Midbrain (tissue), 1 donor: ENCODE measurements around the gene DUSP22.

Experiments
- DNase-seq: peaks from one replicate; lab custom pipeline; 2025; lab: John Stamatoyannopoulos, UW

DUSP22 gene

DNA sequence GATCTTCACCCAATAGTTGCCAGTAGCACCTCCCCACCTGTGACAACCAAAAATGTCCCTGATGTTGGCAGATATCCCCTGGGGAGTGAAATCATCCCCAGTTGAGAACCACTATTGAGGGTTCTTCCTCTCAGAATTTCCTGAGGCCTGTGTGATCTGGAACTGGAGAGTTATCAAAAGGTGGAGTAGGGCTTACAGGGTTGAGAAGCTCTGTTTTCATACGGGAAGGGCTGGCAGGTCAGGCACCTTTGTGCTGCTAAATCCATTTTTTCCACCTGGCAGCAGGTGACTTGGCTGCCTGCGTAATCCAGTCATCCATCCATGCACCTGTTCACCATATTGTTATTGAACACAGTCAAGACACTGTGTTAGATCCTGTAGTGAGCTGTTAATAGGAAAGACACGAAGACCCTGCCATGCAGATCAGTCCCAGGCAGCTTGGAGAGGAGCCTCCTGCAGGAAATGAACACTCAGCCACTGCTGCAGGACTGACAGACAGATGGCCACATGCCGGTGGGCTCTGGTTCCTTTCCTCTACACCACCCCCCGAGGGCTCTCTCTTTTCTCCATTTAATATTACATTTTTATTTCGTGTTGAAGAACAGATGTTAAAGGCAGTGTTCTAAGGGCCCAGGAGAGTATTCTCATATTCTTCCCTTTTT, 5.4 kb downstream of the DUSP22 start:
- no peak for DNase-seq

GRCh38 chr6:298233-299103, 6.2 kb downstream of the DUSP22 start:
- no peak for DNase-seq

DNA sequence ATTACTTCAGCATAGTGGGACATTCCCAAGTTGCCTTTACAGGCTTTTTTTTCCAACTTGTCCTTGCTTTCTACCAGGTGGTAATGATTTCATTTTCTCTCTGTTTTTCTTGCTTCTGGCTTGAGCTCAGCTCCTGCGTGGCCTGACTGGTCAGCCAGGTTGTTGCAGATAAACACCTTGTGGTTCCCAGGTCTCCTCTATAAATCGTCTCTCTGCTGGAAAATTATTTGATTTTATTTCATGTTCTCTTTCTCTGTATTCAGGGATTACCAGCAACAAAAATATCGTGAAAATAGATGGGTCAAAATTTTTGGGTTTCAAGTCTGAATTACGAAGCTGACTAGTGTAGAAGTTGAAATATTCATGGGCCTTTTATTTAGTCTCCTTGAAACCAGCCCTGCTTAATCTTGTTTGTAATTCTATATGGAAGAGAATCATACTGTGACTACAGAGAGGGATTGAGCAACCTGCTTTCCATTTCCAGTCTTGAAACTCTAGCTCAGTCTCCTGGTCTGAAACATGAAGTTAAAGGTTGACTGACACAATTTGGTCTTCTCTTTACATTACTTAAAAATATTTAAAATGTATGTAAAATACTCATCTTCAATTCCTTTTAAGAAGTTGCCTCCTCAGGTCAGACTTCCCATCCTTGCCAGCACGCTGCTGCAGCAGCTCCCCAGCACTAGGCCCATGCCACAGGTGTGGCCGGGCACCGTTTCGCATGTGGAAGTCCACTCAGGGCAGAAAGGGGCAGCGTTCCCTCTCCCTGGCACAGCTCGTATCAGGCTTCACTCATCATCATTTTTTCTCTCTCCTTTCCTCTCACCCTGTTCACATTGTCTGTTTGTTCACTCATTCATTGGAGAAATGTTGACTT, 7.1 kb downstream of the DUSP22 start:
- no peak for DNase-seq

- no peak for DNase-seq
Measured at GRCh38 chr6:300026-300425, 7.7 kb downstream of the DUSP22 start.

DNA sequence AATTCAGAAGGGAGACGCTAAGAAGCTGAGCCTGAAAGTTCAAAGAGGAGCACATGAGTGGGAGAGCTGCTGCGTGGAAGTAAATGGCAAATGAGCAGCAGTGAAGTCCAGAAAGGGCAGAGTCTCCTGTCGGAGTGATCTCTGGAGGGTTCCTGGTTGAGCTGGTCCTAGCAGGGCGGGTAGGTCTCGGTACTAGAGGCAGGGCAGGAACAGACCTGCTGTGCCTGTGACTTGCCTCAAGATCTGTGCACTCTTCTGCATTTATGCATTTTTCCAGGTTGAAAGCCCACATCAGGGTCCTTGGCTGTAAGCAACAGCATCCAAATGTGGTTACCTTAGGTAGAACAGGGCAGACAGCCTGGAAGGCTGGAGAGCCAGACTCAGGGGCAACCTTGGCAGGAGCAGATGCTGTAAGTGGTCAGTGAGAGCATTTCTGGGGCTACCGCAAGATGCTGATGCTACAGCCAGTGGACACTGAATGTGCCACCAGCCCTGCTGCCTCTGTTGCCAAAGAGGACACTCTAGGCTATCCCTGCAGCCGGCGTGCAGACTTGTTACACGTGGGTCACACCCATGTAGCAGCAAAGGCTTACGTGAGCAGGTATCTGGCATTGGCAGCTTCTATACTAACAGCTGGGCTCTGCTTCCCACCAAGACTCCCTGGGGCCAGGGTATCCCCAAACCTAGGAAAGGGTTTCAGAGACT, 8.4 kb downstream of the DUSP22 start:
- no peak for DNase-seq

GRCh38 chr6:301526-301925, 9.2 kb downstream of the DUSP22 start:
- DNase-seq: no peak

DNA sequence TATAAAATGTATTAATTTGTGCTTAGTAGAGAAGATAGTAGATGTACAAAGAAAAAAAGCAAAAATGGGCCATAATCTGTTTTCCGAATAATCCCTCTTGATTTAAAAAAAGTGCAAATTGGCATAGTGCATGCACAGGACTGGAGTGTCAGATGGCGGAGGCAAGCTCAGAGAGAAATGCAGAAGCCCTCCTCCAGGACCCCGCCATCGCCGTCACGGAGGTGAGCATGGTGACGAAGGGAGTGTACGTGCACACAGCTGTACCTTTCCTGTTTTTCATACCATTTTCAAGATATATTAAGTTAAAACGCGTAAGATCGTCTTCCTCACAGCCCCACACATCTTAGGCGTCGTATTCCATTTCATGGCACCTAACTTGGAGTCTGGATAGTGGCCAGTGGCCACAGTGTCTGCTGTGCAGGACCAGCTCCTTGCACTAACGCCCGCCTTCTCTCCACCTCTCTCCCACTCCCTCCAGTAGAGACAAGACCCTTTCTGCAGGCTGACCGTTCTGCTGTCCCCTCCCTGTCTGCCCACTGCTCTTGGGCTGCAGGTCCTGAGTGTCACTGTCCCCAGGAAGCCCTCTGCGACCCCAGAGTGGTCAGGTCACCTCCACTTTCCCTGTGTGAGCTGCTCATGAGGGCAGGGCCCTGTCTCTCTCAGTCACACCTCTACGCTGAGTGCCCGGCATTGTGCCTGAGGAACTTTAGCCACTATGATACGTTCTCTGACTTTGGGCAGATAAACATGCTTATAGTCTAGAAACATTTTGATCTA, 9.8 kb downstream of the DUSP22 start:
- DNase-seq: no peak

- no peak for DNase-seq
Measured at GRCh38 chr6:302760-303159, 10.5 kb downstream of the DUSP22 start.

DNA sequence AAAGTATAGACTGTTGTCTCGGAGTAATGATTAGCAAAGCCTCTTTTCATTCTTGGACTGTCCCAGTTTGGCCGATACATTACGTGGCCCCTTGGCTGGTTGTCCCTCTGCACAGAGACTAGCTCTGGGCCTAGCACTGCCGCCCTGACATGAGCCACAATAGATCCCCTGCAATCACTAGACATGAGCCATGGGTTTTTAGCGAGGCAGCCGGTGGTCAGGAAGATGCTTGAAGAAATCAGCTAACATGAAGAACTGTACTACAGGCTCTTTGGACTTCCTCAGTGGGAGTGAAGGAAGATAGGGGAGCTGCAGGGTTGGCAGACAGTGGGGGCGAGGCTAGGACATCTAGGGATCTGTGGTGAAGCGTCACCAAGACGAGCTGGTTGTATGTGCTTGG, 11.0 kb downstream of the DUSP22 start:
- no peak for DNase-seq

DNA sequence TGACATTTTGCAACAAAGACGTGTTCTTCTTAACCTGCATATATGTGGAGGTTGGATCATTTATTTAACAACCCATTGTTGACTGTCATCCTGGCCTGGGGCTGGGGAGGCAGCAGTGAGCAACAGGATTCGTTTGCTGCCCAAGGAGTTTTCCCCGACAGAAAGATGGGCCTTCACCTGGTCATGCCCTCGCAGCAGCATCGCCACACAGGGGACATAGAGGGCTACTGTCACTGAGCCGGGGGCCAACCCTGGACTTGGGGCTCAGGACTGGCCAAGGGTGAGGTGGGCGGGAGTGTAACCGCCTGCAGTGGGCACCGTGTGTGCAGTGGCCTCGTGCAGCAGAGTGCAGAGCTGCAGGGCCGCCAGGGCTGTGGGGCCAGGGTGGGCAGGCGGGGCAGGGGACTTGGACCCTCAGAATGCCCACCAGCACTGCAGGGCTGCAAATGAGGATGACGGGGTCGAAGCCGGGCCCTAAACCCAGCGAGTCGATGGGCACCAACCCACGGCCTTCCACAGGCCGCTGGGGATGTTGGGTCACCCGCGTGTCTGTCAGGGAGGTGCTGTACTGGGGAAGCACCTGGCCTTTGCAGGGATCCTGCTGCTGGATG, 11.8 kb downstream of the DUSP22 start:
- DNase-seq: no peak

- no peak for DNase-seq
Measured at GRCh38 chr6:304833-305370, 12.6 kb downstream of the DUSP22 start.

- DNase-seq: no peak
Measured at GRCh38 chr6:305371-306206, 13.3 kb downstream of the DUSP22 start.

DNA sequence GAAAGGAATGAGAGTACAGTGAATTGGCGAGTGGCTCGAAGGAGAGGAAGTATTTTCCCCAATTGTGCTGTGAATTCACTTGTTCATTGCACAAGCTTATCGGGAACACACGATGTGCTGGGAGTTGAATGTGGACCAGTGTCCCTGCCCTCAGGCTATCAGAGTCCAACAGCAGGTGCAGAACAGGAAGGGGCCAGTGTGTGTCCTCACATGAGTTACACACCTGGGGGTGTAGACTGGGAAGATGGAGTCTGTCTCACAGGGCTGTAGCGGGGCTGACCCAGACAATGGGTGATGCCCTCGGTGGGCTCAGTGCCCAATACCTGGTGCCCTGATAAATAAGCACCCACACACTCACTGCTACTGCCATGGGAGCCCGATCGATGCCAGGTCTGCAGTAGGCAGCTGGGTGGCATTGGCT, 14.4 kb downstream of the DUSP22 start:
- no peak for DNase-seq

DNA sequence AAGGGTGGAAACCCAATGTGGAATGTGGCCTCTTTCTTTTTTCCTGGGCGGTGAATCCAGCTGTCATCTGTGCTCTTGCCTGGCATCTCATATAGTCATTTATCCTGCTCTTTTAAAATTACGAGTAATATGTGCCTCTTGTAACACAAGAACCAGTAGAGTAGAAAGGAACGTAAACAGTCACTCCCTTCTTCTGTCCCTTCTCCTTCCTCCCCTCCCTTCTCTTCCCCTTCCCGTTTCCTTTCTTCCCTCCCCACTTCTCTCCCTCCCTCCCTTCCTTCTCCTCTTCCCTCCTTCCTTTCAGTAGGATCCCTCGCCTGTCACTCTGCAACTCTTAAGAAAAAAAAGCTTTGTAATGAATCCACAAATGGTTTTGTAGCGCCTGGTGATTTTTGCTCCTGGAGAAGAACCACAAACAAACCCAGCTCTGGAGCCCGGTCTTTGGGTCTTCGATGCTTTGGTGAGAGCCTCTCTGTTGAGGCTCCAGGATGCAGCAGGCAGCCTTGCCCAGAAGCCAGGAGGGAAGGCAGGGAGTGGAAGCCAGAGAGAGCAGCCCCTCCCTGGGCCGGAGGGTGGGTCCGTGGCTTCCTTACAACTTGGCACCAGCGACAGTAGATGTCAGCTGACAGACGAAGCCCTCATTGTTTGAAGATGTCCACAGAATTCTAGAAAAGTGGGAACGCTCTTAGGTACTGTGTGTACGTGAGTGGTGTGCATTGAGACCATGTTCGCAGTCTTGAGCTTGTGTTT, 15.0 kb downstream of the DUSP22 start:
- DNase-seq: no peak

GRCh38 chr6:307874-308273, 15.6 kb downstream of the DUSP22 start:
- DNase-seq: no peak

- no peak for DNase-seq
Measured at GRCh38 chr6:308307-308706, 16.0 kb downstream of the DUSP22 start.

DNA sequence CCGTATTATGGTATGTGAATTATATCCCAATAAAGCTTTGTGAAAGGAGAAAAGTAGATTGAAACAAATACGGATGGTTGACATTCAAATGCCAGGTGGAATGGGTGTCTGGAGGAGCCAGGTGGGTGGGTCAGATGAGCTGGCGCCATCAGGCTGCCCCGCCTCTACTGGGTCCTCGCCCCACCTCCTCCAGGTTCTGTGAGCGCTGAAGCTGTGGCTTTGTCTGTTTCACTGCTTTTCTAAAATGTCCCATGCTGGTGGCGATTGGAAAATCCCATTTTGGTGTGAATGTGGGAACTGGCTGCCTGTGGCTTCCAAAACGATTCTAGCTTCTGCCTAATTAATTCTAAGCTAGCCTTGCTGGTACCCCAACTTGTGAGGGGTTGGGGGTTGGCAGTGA, 16.5 kb downstream of the DUSP22 start:
- no peak for DNase-seq

DNA sequence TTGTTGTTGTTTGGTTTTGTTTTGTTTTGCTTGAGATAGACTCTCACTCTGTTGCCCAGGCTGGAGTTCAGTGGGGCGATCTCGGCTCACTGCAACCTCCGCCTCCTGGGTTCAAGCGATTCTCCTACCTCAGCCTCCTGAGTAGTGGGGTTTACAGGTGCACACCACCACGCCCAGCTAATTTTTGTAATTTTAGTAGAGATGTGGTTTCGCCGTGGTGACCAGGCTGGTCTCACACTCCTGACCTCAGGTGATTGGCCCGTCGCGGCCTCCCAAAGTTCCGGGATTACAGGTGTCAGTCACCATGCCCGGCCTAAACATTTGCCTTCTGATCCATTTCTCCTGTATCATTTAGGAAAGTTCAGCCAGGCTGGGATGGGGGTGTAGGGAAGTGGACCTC, 17.7 kb downstream of the DUSP22 start:
- DNase-seq: no peak

DNA sequence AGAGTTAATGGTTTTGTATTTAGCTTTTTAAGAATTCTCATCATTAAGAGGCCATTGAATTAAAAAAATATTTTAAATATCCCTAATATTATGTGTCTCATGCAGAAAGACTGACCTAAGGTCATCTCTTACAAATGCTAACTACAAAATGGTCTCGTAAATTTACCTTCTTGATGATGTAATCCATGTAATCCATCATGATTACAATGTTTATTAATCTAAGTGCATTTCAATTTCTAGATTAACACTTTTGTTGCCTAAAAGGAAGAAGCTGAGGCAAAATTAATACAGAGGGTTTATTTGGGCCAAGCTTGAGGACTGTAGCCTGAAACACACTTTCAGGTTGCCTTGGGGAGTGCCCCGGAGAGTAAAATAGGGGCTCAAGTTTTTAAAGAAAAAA, 18.4 kb downstream of the DUSP22 start:
- DNase-seq: no peak
